HCT116 (cell line): Measurements from ENCODE around the gene SEC16B. TPM values are rescaled to one million over a fixed set of nuclear protein-coding genes. Genes with fewer than 3 reads are reported as not detected.

ENCODE experiments used
- ATAC-seq: fragments of 200-7000 bp; cut with Tn5 transposase; 2 replicates; pipeline ENCODE4 v1.9.1; 2020; ENCODE audit warnings: mild to moderate bottlenecking, moderate library complexity
- BruUV-seq: library from RNA; stranded (reverse); fragments of 400-500 nt; replicated peaks from 2 replicates; lab custom pipeline; 2021; lab: Mats Ljungman, UMichigan
- CTCF ChIA-PET: fragments of 300-600 bp; sonication (Branson Sonifier 250); formaldehyde crosslinking; loops from one replicate; lab custom pipeline; 2021; ENCODE audit warnings: antibody characterized with exemption; lab: Charles Lee
- POLR2A ChIA-PET: fragments of 300-600, 350-600 bp; sonication (Branson Sonifier 250); formaldehyde crosslinking; loops from one replicate; lab custom pipeline; 2021; ENCODE audit warnings: antibody characterized with exemption; lab: Charles Lee
- RAD21 ChIA-PET, 2 experiments: fragments of 300-600 bp; sonication (Branson Sonifier 250); formaldehyde crosslinking; loops; one replicate each; lab custom pipeline; 2023; ENCODE audit warnings: low total read pairs in 2 of 2; ENCODE audit not compliant: uncharacterized antibody in 2 of 2, unreplicated experiment in 2 of 2, low non-redundant PET in 1 of 2; lab: Charles Lee
- DNase-seq: peaks from one replicate; pipeline ENCODE4 v3.0.0-alpha.2; 2010; ENCODE audit warnings: low read depth, low spot score
- H2AFZ ChIP-seq: fragments of 200-600 bp; shearing (Covaris generic), sonication (generic); 2 replicates; pipeline ENCODE4 v1.6.1; 2017; ENCODE audit warnings: low read depth, mixed run types, mixed read lengths, antibody characterized with exemption, low read length; ENCODE audit not compliant: poor library complexity, severe bottlenecking
- H3K27ac ChIP-seq: 2 replicates; pipeline ENCODE4 v1.5.1; 2012; ENCODE audit warnings: low read depth, low read length
- H3K27me3 ChIP-seq: fragments of 200-600 bp; sonication (generic); 2 replicates; pipeline ENCODE4 v1.6.1; 2016; ENCODE audit warnings: mixed run types, low read length, mixed read lengths; ENCODE audit not compliant: insufficient read depth
- H3K36me3 ChIP-seq, 2 experiments: fragments of 200-500 bp in 1 of 2; fragments of 200-600 bp in 1 of 2; sonication (Bioruptor generic) in 1 of 2; sonication (generic) in 1 of 2; 2 replicates each; pipeline versions ENCODE4 v1.5.1 to v1.6.1; 2014 to 2016; ENCODE audit warnings: low read length in 2 of 2, inconsistent platforms in 1 of 2, mixed read lengths in 1 of 2, mixed run types in 1 of 2; ENCODE audit not compliant: insufficient read depth in 2 of 2, control insufficient read depth in 1 of 2
- H3K4me1 ChIP-seq, 2 experiments: fragments of 200-600 bp in 1 of 2; sonication (generic) in 1 of 2; 2 replicates each; pipeline versions ENCODE4 v1.5.1 to v1.6.1; 2012 to 2017; ENCODE audit warnings: low read length in 2 of 2, inconsistent platforms in 1 of 2, mild to moderate bottlenecking in 1 of 2, mixed read lengths in 1 of 2, mixed run types in 1 of 2, moderate library complexity in 1 of 2; ENCODE audit not compliant: insufficient read depth in 2 of 2, control insufficient read depth in 1 of 2
- H3K4me2 ChIP-seq: fragments of 200-600 bp; sonication (generic); 2 replicates; pipeline ENCODE4 v1.6.1; 2017; ENCODE audit warnings: mixed run types, low read length, mixed read lengths
- H3K4me3 ChIP-seq, 2 experiments: fragments of 200-600 bp in 1 of 2; sonication (generic) in 1 of 2; replicated peaks in 1 of 2; 2 replicates each; pipeline ENCODE4 v1.5.1; 2011 to 2016; ENCODE audit warnings: low read length in 2 of 2, control low read depth in 1 of 2, low read depth in 1 of 2, mild to moderate bottlenecking in 1 of 2, mixed read lengths in 1 of 2, mixed run types in 1 of 2
- H3K79me2 ChIP-seq: fragments of 200-600 bp; sonication (generic); 2 replicates; pipeline ENCODE4 v1.6.1; 2017; ENCODE audit warnings: mild to moderate bottlenecking, mixed run types, low read length, moderate library complexity, mixed read lengths; ENCODE audit not compliant: insufficient read depth
- H3K9ac ChIP-seq: fragments of 200-600 bp; sonication (generic); 2 replicates; pipeline ENCODE4 v1.6.1; 2016; ENCODE audit warnings: low read length, mixed read lengths
- H3K9me2 ChIP-seq: fragments of 200-600 bp; sonication (generic), shearing (Covaris generic); 2 replicates; pipeline ENCODE4 v1.6.1; 2017; ENCODE audit warnings: mixed run types, mild to moderate bottlenecking, moderate library complexity; ENCODE audit not compliant: insufficient read depth
- H3K9me3 ChIP-seq, 2 experiments: fragments of 200-500 bp in 1 of 2; fragments of 200-600 bp in 1 of 2; sonication (Bioruptor generic) in 1 of 2; sonication (generic) in 1 of 2; 2 replicates each; pipeline ENCODE4 v1.6.1; 2014 to 2017; ENCODE audit warnings: low read length in 2 of 2, mixed read lengths in 2 of 2, inconsistent platforms in 1 of 2, low read depth in 1 of 2, mild to moderate bottlenecking in 1 of 2, mixed run types in 1 of 2, moderate library complexity in 1 of 2; ENCODE audit not compliant: control insufficient read depth in 1 of 2, insufficient read depth in 1 of 2
- H4K20me1 ChIP-seq: fragments of 200-600 bp; sonication (generic), shearing (Covaris generic); 2 replicates; pipeline ENCODE4 v1.6.1; 2017; ENCODE audit warnings: mixed run types, mild to moderate bottlenecking, moderate library complexity; ENCODE audit not compliant: insufficient read depth
- CBX3 ChIP-seq: IDR thresholded peaks from 2 replicates; pipeline ENCODE4 v1.6.1; 2012; ENCODE audit warnings: low read depth
- CEBPB ChIP-seq: IDR thresholded peaks from 2 replicates; pipeline ENCODE4 v1.6.1; 2012; ENCODE audit warnings: low read depth
- EGR1 ChIP-seq: IDR thresholded peaks from 2 replicates; pipeline ENCODE4 v1.6.1; 2012; ENCODE audit warnings: low read depth
- SIN3A ChIP-seq: IDR thresholded peaks from 2 replicates; pipeline ENCODE4 v1.6.1; 2012; ENCODE audit warnings: low read depth
- TCF7L2 ChIP-seq: IDR thresholded peaks from 2 replicates; pipeline ENCODE4 v1.7.0; 2011; ENCODE audit warnings: borderline replicate concordance, inconsistent platforms; ENCODE audit not compliant: insufficient read depth, insufficient read length; ENCODE audit errors: extremely low read depth
- intact Hi-C: fragments of 100-400 bp; cut with micrococcal nuclease; formaldehyde crosslinking; loops from 2 replicates; pipeline ENCODE4 v1.10.0; 2022
- total RNA-seq: library from RNA; stranded (reverse); gene quantifications from one replicate; pipeline ENCODE4 v1.2.1, GENCODE V29; 2021; ENCODE audit not compliant: unreplicated experiment
- TF ChIP-seq, protein P1 (sequence below): IDR thresholded peaks from 2 replicates; pipeline ENCODE4 v1.6.1; 2012
- TF ChIP-seq, protein P2 (sequence below): IDR thresholded peaks from 2 replicates; pipeline ENCODE4 v1.6.1; 2012; ENCODE audit warnings: low read depth

SEC16B gene
- total RNA-seq, 1 experiment from 2014 or later: 1.2 TPM

GRCh38 chr1:177941976-177942375 lies 27.9 kb downstream of the SEC16B start:
- Histone ChIP-seq H3K9me3 (no peaks in the 10 kb centered on the region), H3K27me3 (no peaks in the 10 kb centered on the region), H4K20me1 (no peaks in the 10 kb centered on the region), H3K9me2 (no peaks in the 10 kb centered on the region), H3K4me1 (no peaks in the 10 kb centered on the region), H3K79me2 (no peaks in the 10 kb centered on the region), H3K4me2 (no peak overlapping the region), H3K4me3 (no peak overlapping the region), H2AFZ (no peak overlapping the region), H3K9ac (no peak overlapping the region), H3K36me3 (no peaks in the 10 kb centered on the region), H3K27ac (no peak overlapping the region)
- ChIA-PET RAD21 (no interaction called here), CTCF (no interaction called here), POLR2A (no interaction called here)
- DNase-seq (no peak), ATAC-seq (no peak)
- no TSS peak for BruUV-seq
- intact Hi-C loops: loop anchor here (10.0 kb wide), 3 partner anchors 757 to 1377 kb away; no protein-coding TSS in a partner anchor
- TF ChIP-seq SIN3A: no peak
- TF ChIP-seq, protein P1, sequence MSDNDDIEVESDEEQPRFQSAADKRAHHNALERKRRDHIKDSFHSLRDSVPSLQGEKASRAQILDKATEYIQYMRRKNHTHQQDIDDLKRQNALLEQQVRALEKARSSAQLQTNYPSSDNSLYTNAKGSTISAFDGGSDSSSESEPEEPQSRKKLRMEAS: no peak
- TF ChIP-seq, protein P2, sequence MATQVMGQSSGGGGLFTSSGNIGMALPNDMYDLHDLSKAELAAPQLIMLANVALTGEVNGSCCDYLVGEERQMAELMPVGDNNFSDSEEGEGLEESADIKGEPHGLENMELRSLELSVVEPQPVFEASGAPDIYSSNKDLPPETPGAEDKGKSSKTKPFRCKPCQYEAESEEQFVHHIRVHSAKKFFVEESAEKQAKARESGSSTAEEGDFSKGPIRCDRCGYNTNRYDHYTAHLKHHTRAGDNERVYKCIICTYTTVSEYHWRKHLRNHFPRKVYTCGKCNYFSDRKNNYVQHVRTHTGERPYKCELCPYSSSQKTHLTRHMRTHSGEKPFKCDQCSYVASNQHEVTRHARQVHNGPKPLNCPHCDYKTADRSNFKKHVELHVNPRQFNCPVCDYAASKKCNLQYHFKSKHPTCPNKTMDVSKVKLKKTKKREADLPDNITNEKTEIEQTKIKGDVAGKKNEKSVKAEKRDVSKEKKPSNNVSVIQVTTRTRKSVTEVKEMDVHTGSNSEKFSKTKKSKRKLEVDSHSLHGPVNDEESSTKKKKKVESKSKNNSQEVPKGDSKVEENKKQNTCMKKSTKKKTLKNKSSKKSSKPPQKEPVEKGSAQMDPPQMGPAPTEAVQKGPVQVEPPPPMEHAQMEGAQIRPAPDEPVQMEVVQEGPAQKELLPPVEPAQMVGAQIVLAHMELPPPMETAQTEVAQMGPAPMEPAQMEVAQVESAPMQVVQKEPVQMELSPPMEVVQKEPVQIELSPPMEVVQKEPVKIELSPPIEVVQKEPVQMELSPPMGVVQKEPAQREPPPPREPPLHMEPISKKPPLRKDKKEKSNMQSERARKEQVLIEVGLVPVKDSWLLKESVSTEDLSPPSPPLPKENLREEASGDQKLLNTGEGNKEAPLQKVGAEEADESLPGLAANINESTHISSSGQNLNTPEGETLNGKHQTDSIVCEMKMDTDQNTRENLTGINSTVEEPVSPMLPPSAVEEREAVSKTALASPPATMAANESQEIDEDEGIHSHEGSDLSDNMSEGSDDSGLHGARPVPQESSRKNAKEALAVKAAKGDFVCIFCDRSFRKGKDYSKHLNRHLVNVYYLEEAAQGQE: no peak
- no peak for TF ChIP-seq EGR1
- no peak for TF ChIP-seq CEBPB
- TF ChIP-seq CBX3: no peak
- TF ChIP-seq TCF7L2: no peak
